Measurements from ENCODE around the gene ANKHD1. TPM values are rescaled to one million over a fixed set of nuclear protein-coding genes. Genes with fewer than 3 reads are reported as not detected.

ANKHD1 gene
- total and polyA plus RNA-seq, 2 of the 8 experiments (the other 6 are each of a cell fraction or from before 2014, with no cell fraction given): 69.9 to 108 TPM

DNA sequence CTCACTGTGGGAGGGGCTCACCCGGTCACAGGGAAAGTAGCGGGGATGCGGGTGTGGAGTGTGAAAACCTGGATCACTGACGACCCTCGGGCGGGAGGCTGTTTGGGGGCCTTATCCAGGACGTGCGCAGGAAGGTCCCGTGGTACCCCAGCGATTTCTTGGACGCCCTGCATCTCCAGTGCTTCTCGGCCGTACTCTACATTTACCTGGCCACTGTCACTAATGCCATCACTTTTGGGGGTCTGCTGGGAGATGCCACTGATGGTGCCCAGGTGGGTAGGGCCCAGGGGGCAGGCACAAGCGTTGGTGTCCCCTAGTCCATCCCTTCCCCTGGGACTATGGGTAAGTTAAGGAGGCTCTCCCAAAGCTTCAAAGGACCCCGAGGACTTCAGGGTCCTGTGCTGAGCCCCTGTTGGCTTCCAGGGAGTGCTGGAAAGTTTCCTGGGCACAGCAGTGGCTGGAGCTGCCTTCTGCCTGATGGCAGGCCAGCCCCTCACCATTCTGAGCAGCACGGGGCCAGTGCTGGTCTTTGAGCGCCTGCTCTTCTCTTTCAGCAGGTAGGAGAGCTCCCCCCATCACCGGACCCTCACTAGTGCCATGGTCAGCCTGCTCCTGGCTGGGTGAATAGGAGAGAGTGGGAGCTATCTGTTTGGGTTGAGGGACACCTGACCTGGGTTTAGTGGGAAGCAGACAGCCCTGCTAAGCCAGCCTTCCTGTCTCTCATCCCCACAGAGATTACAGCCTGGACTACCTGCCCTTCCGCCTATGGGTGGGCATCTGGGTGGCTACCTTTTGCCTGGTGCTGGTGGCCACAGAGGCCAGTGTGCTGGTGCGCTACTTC lies 37.8 kb upstream of the ANKHD1 start:
- no peak for DNase-seq (ENCODE audit: low read depth in 1 of 2, low spot score in 2 of 2)
- no peak for FAIRE-seq
- CTCF ChIA-PET (ENCODE audit: partially characterized antibody): interaction anchor here (0.6 to 5.8 kb wide), 31 partner anchors 9 to 284 kb away, joined by 3 to 45 read pairs (median 4); partner anchors contain the start of genes EIF4EBP3, HBEGF, IK and NDUFA2

More for the DNA sequence above, 37.8 kb upstream of the ANKHD1 start:
- peak overlapping the region; percentile 41 to 70 (median 62) for H3K4me3 ChIP-seq (ENCODE audit: extremely low read depth in 1 of 4, insufficient read depth in 2 of 4, low read depth in 3 of 4, low read length in 4 of 4)
- peak overlapping the region; percentile 89 for H4K8ac ChIP-seq (ENCODE audit: extremely low read depth, insufficient read depth, low read length)
- H4K91ac ChIP-seq (replicated peaks; ENCODE audit: insufficient read length, low read length): peak overlapping the region; percentile 92
- H4K20me1 ChIP-seq (replicated peaks in 1 of 2; ENCODE audit: control insufficient read depth in 1 of 2, insufficient read depth in 2 of 2, low read length in 2 of 2): no peaks in the 10 kb centered on the region
- H3K4me1 ChIP-seq (replicated peaks in 1 of 4; ENCODE audit: control insufficient read depth in 3 of 4, insufficient read depth in 4 of 4, low read length in 3 of 4): peaks cover 0 to 8% (median 2%) of the 10 kb centered on the region in 4 experiments; a peak in 3 of 7 replicates
- POLR2A ChIA-PET (ENCODE audit: partially characterized antibody): interaction anchor here (0.6 to 1.6 kb wide), 9 partner anchors 9 to 190 kb away, joined by 3 to 8 read pairs (median 3); partner anchors contain the start of genes EIF4EBP3 and HBEGF
- H3K36me3 ChIP-seq (ENCODE audit: control insufficient read depth in 2 of 4, insufficient read depth in 4 of 4, low read length in 3 of 4): no peaks in the 10 kb centered on the region
- no peak overlapping the region for H2AK5ac ChIP-seq (ENCODE audit: low read depth, low read length)
- H3K4ac ChIP-seq (replicated peaks; ENCODE audit: insufficient read length, low read depth, low read length): no peak overlapping the region
- H3K14ac ChIP-seq (ENCODE audit: insufficient read length): no peak overlapping the region
- H2AFZ ChIP-seq (ENCODE audit: low read length): peak overlapping the region; percentile 94
- H2BK20ac ChIP-seq (ENCODE audit: low read length): no peak overlapping the region
- H3K79me1 ChIP-seq (ENCODE audit: low read depth, low read length): no peaks in the 10 kb centered on the region; the same call in 1 of the 2 replicates
- WGBS, 2 experiments (ENCODE audit: extremely low coverage in 1 of 2, insufficient coverage in 1 of 2, insufficient read length in 1 of 2, insufficient replicate concordance in 2 of 2, low coverage in 1 of 2, low lambda C conversion rate in 2 of 2, missing lambda C conversion rate in 1 of 2): 65% methylated on average over 20 of the region's 20 CpGs; no CpG with 5 or more reads in 1 of the 2 experiments
- H3K9me3 ChIP-seq (ENCODE audit: insufficient read depth in 2 of 2, low read depth in 1 of 2, low read length in 1 of 2): no peaks in the 10 kb centered on the region
- H2BK120ac ChIP-seq (replicated peaks; ENCODE audit: low read depth, low read length): no peak overlapping the region
- H3K23me2 ChIP-seq (ENCODE audit: low read depth, low read length): no peaks in the 10 kb centered on the region; the same call in 1 of the 2 replicates
- no peak for TF ChIP-seq SP1 (IDR thresholded peaks at IDR 0.05; ENCODE audit: low read depth, low read length)
- peak; percentile 37 for TF ChIP-seq KDM4A (IDR thresholded peaks at IDR 0.05; ENCODE audit: low read depth, low read length, severe bottlenecking)
- peaks cover 0 to 7% (median 2%) of the 10 kb centered on the region in 4 experiments; a peak in 2 of 7 replicates for H3K27me3 ChIP-seq (replicated peaks in 1 of 4; ENCODE audit: control insufficient read depth in 3 of 4, extremely low read depth in 1 of 4, insufficient read depth in 3 of 4, low read length in 3 of 4)
- no peak overlapping the region for H4K5ac ChIP-seq (ENCODE audit: insufficient read length, low read depth, low read length)
- H3K79me2 ChIP-seq (ENCODE audit: control insufficient read depth in 1 of 2, insufficient read depth in 2 of 2, low read length in 2 of 2): no peaks in the 10 kb centered on the region
- H3K9ac ChIP-seq (replicated peaks in 1 of 4; ENCODE audit: extremely low read depth in 1 of 4, low read depth in 3 of 4, low read length in 3 of 4): peak overlapping the region in 2 of 4 experiments; percentile 20 to 31; a peak in 3 of 7 replicates
- 0 out of 2 replicates have a peak overlapping the region, but pooled peaks have one; percentile 56 for H2BK5ac ChIP-seq (ENCODE audit: low read depth, low read length)
- H2BK12ac ChIP-seq (ENCODE audit: low read depth, low read length): peak overlapping the region; percentile 61; the same call in 1 of the 2 replicates
- H3K4me2 ChIP-seq (ENCODE audit: insufficient read depth in 1 of 2, low read depth in 2 of 2, low read length in 2 of 2): peak overlapping the region; percentile 32 to 98
- no peak overlapping the region for H2BK15ac ChIP-seq (ENCODE audit: low read length)
- H3K27ac ChIP-seq (ENCODE audit: low read depth, low read length): no peak overlapping the region; the same call in 1 of the 2 replicates
- H3K18ac ChIP-seq (ENCODE audit: extremely low read depth, low read length): peak overlapping the region; percentile 91; the same call in 1 of the 2 replicates
- H3K23ac ChIP-seq (ENCODE audit: insufficient read length): no peak overlapping the region
- H3K56ac ChIP-seq (replicated peaks; ENCODE audit: insufficient read length, low read depth, low read length): no peak overlapping the region

Data from H1 (cell line).